Measurements from ENCODE around the gene KCNAB1. TPM values are rescaled to one million over a fixed set of nuclear protein-coding genes. Genes with fewer than 3 reads are reported as not detected.

KCNAB1 gene
- total RNA-seq, 1 experiment from 2014 or later = not detected

- H3K9ac ChIP-seq (ENCODE audit: low read length) = no peak overlapping the region
- no peak for ATAC-seq
- ChIA-PET POLR2A (no interaction called here), RAD21 (ENCODE audit: low non-redundant PET in 1 of 2, low total read pairs in 2 of 2, uncharacterized antibody in 2 of 2, unreplicated experiment in 2 of 2) (no interaction called here), CTCF (no interaction called here)
- no peaks in the 10 kb centered on the region for H3K9me3 ChIP-seq (ENCODE audit: control insufficient read depth in 1 of 2, insufficient read depth in 1 of 2, low read depth in 1 of 2, low read length in 2 of 2)
- H3K4me2 ChIP-seq (ENCODE audit: low read length) = no peak overlapping the region
- no peak for TF ChIP-seq JUND (IDR thresholded peaks at IDR 0.05)
- no peak for TF ChIP-seq SIN3A (IDR thresholded peaks at IDR 0.05; ENCODE audit: low read depth)
- TF ChIP-seq CEBPB (IDR thresholded peaks at IDR 0.05; ENCODE audit: low read depth) = no peak
- TF ChIP-seq ELF1 (IDR thresholded peaks at IDR 0.05; ENCODE audit: borderline replicate concordance, low read depth) = no peak
- TF ChIP-seq FOSL1 (IDR thresholded peaks at IDR 0.05; ENCODE audit: low read depth) = no peak
- no peak for TF ChIP-seq ZNF274 (IDR thresholded peaks at IDR 0.05; ENCODE audit: low read depth, low read length)
- no peak for TF ChIP-seq ZBTB33 (IDR thresholded peaks at IDR 0.05; ENCODE audit: extremely low read depth, insufficient replicate concordance, low read length)
- TF ChIP-seq CBX3 (IDR thresholded peaks at IDR 0.05; ENCODE audit: low read depth) = no peak
- TF ChIP-seq ATF3 (IDR thresholded peaks at IDR 0.05) = no peak
- TF ChIP-seq SRF (IDR thresholded peaks at IDR 0.05; ENCODE audit: low read depth) = no peak
- intact Hi-C loops (cut with micrococcal nuclease) = no loop called here
- H2AFZ ChIP-seq (ENCODE audit: low read depth, low read length, poor library complexity, severe bottlenecking) = no peak overlapping the region
- H3K4me3 ChIP-seq (replicated peaks in 1 of 2; ENCODE audit: low read depth in 1 of 2, low read length in 2 of 2) = no peak overlapping the region
- H3K9me2 ChIP-seq (ENCODE audit: insufficient read depth) = no peaks in the 10 kb centered on the region
- H3K36me3 ChIP-seq (ENCODE audit: control insufficient read depth in 1 of 2, insufficient read depth in 2 of 2, low read length in 2 of 2) = no peaks in the 10 kb centered on the region
- no peaks in the 10 kb centered on the region for H4K20me1 ChIP-seq (ENCODE audit: insufficient read depth)
- peaks cover 0 to 8% of the 10 kb centered on the region in 2 experiments; a peak in 1 of 4 replicates for H3K4me1 ChIP-seq (ENCODE audit: control insufficient read depth in 1 of 2, insufficient read depth in 2 of 2, low read length in 2 of 2)
- no peak overlapping the region for H3K27ac ChIP-seq (ENCODE audit: low read depth, low read length)
- DNase-seq (ENCODE audit: low read depth, low spot score) = no peak
- H3K79me2 ChIP-seq (ENCODE audit: insufficient read depth, low read length) = no peaks in the 10 kb centered on the region
- no peaks in the 10 kb centered on the region for H3K27me3 ChIP-seq (ENCODE audit: insufficient read depth, low read length)
- no TSS peak for BruUV-seq (replicated peaks)
Observed at GRCh38 chr3:156216216-156216615, 95.8 kb downstream of the KCNAB1 start.

GRCh38 chr3:156216852-156217251 lies 96.5 kb downstream of the KCNAB1 start:
- Histone ChIP-seq H3K36me3 (ENCODE audit: control insufficient read depth in 1 of 2, insufficient read depth in 2 of 2, low read length in 2 of 2) (no peaks in the 10 kb centered on the region), H4K20me1 (ENCODE audit: insufficient read depth) (no peaks in the 10 kb centered on the region), H3K4me1 (ENCODE audit: control insufficient read depth in 1 of 2, insufficient read depth in 2 of 2, low read length in 2 of 2) (peaks cover 0 to 8% of the 10 kb centered on the region in 2 experiments; a peak in 1 of 4 replicates), H2AFZ (ENCODE audit: low read depth, low read length, poor library complexity, severe bottlenecking) (no peak overlapping the region), H3K9me3 (ENCODE audit: control insufficient read depth in 1 of 2, insufficient read depth in 1 of 2, low read depth in 1 of 2, low read length in 2 of 2) (no peaks in the 10 kb centered on the region), H3K79me2 (ENCODE audit: insufficient read depth, low read length) (no peaks in the 10 kb centered on the region), H3K27ac (ENCODE audit: low read depth, low read length) (no peak overlapping the region), H3K4me2 (ENCODE audit: low read length) (no peak overlapping the region), H3K9me2 (ENCODE audit: insufficient read depth) (no peaks in the 10 kb centered on the region), H3K4me3 (replicated peaks in 1 of 2; ENCODE audit: low read depth in 1 of 2, low read length in 2 of 2) (no peak overlapping the region), H3K9ac (ENCODE audit: low read length) (no peak overlapping the region), H3K27me3 (ENCODE audit: insufficient read depth, low read length) (no peaks in the 10 kb centered on the region)
- ATAC-seq (no peak), DNase-seq (ENCODE audit: low read depth, low spot score) (no peak)
- no TSS peak for BruUV-seq (replicated peaks)
- intact Hi-C loops (cut with micrococcal nuclease) = no loop called here
- RAD21 ChIA-PET (ENCODE audit: low non-redundant PET in 1 of 2, low total read pairs in 2 of 2, uncharacterized antibody in 2 of 2, unreplicated experiment in 2 of 2) = no interaction called here
- CTCF ChIA-PET = no interaction called here
- POLR2A ChIA-PET = no interaction called here
- no peak for TF ChIP-seq SP1 (IDR thresholded peaks at IDR 0.05; ENCODE audit: low read depth)
- no peak for TF ChIP-seq MAX (IDR thresholded peaks at IDR 0.05)
- no peak for TF ChIP-seq ZNF274 (IDR thresholded peaks at IDR 0.05; ENCODE audit: low read depth, low read length)
- no peak for TF ChIP-seq ZFX (IDR thresholded peaks at IDR 0.05)
- TF ChIP-seq REST (IDR thresholded peaks at IDR 0.05; ENCODE audit: low read depth) = no peak
- no peak for TF ChIP-seq CEBPB (IDR thresholded peaks at IDR 0.05; ENCODE audit: low read depth)
- no peak for TF ChIP-seq EZH2phosphoT487 (IDR thresholded peaks at IDR 0.05; ENCODE audit: borderline replicate concordance)
- no peak for TF ChIP-seq YY1 (IDR thresholded peaks at IDR 0.05; ENCODE audit: extremely low read depth, insufficient replicate concordance, low read depth, low read length)
- no peak for TF ChIP-seq EGR1 (IDR thresholded peaks at IDR 0.05; ENCODE audit: low read depth)
- TF ChIP-seq RAD21 (IDR thresholded peaks at IDR 0.05; ENCODE audit: low read depth) = no peak

All from HCT116 (cell line).